ENCODE results near the gene PPP2R2C. TPM values are rescaled to one million over a fixed set of nuclear protein-coding genes. Genes with fewer than 3 reads are reported as not detected.

The PPP2R2C gene
- total RNA-seq, 6 experiments from 2014 or later = 0.12 to 0.27 TPM; not detected in 4

DNA sequence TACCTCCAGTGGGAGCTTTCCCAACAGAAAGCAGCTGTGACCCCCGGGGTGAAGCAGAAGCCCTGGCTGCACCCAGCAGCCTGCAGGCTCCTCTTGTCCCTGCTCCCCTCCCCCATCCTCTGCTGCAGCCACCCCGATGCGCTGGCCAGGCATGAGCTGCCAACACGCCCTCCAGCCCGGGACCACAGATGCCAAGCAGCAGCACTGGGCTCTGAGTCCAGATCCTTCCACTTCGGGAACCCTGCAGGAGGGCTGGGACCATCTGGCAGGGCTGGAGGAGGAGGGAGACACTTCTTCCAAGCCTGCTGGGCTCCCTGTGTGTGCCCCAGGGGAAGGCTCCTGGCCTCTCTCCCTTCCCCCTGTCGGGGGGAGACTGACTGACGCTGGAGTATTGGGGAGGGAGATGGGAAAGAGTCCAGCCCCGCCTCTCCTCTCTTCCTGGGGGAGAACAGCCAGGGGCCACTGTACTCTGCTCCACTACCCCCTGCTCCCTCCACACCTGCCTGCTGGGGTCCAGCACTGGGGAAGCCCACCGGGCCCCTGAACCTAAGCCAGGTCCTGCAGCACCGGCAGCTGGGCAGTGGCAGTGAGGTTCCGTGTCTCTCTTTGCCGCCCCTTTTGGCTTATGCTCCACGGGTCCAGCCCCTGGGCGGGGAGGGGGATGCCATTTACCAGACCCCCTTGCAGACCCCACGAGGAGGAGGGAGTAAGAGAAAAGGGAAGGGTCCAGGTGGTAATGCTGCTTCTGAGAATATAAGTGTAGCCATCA, 55.7 kb downstream of the PPP2R2C start:
- TF ChIP-seq POLR2A (IDR thresholded peaks at IDR 0.05) (no peak), CTCF (IDR thresholded peaks at IDR 0.05) (no peak)
- no peaks in the 10 kb centered on the region for H3K27me3 ChIP-seq
- DNase-seq = no peak

DNA sequence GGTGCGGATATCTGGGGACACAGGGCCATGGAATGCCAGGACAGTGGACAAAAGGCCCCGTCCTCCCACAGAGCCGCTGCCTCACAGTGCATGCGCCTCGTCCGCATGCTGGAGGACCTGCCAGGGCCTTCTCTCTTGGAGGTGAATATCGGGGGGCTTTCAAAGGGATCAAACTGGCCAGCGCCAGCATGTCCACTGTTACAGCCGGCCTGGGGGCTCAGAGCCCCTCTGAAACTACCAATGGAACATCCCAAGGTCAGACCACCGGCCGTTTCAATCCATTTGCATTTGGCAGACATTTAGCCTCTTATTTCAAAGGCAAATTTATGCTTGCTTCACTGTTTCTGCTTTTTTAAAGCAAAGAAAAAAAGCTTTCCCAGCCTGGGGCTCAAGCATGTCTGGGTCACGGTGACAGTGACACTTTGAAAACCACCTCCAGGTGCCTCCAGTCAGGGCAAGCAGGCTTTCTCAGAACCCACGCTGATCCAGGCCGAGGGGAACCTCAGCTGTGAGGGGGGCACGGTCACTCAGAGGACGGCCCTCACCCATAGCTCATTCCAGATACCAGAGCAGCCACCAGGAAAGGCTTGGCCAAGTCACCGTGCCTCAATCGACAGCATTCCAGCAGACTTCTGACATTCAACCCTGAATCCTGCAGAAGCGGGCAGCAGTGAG, 57.2 kb downstream of the PPP2R2C start:
- Histone ChIP-seq H3K36me3 (no peaks in the 10 kb centered on the region), H3K27me3 (no peaks in the 10 kb centered on the region), H3K27ac (no peak overlapping the region), H3K4me3 (no peak overlapping the region), H3K4me1 (no peaks in the 10 kb centered on the region), H3K9me3 (no peaks in the 10 kb centered on the region)
- ATAC-seq (no peak), DNase-seq (no peak)
- intact Hi-C loops (cut with DNase I) = no loop called here
- WGBS (ENCODE audit: insufficient coverage, low coverage, low lambda C conversion rate, missing lambda C conversion rate) = 35% methylated on average over 7 of the region's 19 CpGs
- no peak for TF ChIP-seq POLR2A (IDR thresholded peaks at IDR 0.05)
- TF ChIP-seq CTCF (IDR thresholded peaks at IDR 0.05) = no peak

More for the DNA sequence above, 55.7 kb downstream of the PPP2R2C start:
- Histone ChIP-seq H3K36me3 (no peaks in the 10 kb centered on the region), H3K4me1 (no peaks in the 10 kb centered on the region), H3K27ac (no peak overlapping the region), H3K9me3 (no peaks in the 10 kb centered on the region), H3K4me3 (no peak overlapping the region)
- ATAC-seq = no peak
- intact Hi-C loops (cut with DNase I) = no loop called here
- WGBS (ENCODE audit: insufficient coverage, low coverage, low lambda C conversion rate, missing lambda C conversion rate) = 34% methylated on average over 4 of the region's 16 CpGs

- no peak for ATAC-seq
- TF ChIP-seq POLR2A (IDR thresholded peaks at IDR 0.05) (no peak), CTCF (IDR thresholded peaks at IDR 0.05) (no peak)
- intact Hi-C loops (cut with DNase I) = no loop called here
- Histone ChIP-seq H3K27me3 (no peaks in the 10 kb centered on the region), H3K36me3 (no peaks in the 10 kb centered on the region), H3K4me1 (no peaks in the 10 kb centered on the region), H3K27ac (no peak overlapping the region), H3K9me3 (no peaks in the 10 kb centered on the region), H3K4me3 (no peak overlapping the region)
- WGBS (ENCODE audit: insufficient coverage, low coverage, low lambda C conversion rate, missing lambda C conversion rate) = 37% methylated on average over 3 of the region's 6 CpGs
- DNase-seq = no peak
Observed at GRCh38 chr4:6414578-6414977, 57.8 kb downstream of the PPP2R2C start.

DNA sequence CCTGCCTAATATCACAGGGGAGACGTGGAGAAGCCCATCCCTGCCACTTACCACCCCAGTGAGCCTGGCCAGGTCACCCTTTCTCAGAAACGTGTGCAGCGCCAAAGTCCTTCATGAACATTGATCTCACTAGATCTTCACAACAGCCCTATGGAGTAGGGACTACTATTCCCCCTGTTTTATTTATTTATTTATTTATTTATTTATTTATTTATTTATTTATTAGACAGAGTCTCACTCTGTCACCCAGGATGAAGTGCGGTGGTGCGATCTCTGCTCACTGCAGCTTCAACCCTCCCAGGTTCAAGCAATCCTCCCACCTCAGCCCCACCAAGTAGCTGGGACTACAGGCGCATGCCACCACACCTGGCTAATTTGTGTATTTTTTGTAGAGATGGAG, 61.8 kb downstream of the PPP2R2C start:
- no peaks in the 10 kb centered on the region for H3K9me3 ChIP-seq
- no peak for TF ChIP-seq POLR2A (IDR thresholded peaks at IDR 0.05)
- no peak for DNase-seq
- no peak overlapping the region for H3K27ac ChIP-seq
- no peak for ATAC-seq
- no peaks in the 10 kb centered on the region for H3K27me3 ChIP-seq
- H3K36me3 ChIP-seq = no peaks in the 10 kb centered on the region
- H3K4me1 ChIP-seq = no peaks in the 10 kb centered on the region
- intact Hi-C loops (cut with DNase I) = no loop called here
- 74% methylated on average over 5 of the region's 6 CpGs for WGBS (ENCODE audit: insufficient coverage, low coverage, low lambda C conversion rate, missing lambda C conversion rate)
- H3K4me3 ChIP-seq = no peak overlapping the region

GRCh38 chr4:6410068-6410467, 62.3 kb downstream of the PPP2R2C start:
- no peak for DNase-seq
- TF ChIP-seq POLR2A (IDR thresholded peaks at IDR 0.05) = no peak
- no peak for TF ChIP-seq CTCF (IDR thresholded peaks at IDR 0.05)
- H3K4me3 ChIP-seq = no peak overlapping the region
- ATAC-seq = no peak
- H3K27ac ChIP-seq = no peak overlapping the region
- no peaks in the 10 kb centered on the region for H3K36me3 ChIP-seq
- WGBS (ENCODE audit: insufficient coverage, low coverage, low lambda C conversion rate, missing lambda C conversion rate) = 68% methylated on average over 5 of the region's 11 CpGs
- H3K27me3 ChIP-seq = no peaks in the 10 kb centered on the region
- no peaks in the 10 kb centered on the region for H3K9me3 ChIP-seq
- H3K4me1 ChIP-seq = no peaks in the 10 kb centered on the region
- intact Hi-C loops (cut with DNase I) = no loop called here

Measured in right lobe of liver (tissue), 6 donors.